ENCODE data around the gene MAN1C1.

GRCh38 chr1:25692560-25692959 is 76.0 kb downstream of the MAN1C1 start:
- no peak for TF ChIP-seq MGA (IDR thresholded peaks at IDR 0.05)
- no peak for TF ChIP-seq ZHX1 (conservative IDR thresholded peaks at IDR 0.05; ENCODE audit: low read length)
- no peak for TF ChIP-seq HNRNPK (IDR thresholded peaks at IDR 0.05; ENCODE audit: low read depth, low read length, poor library complexity, severe bottlenecking)
- no peak for TF ChIP-seq ZBTB26 (CRISPR knock-in tag; IDR thresholded peaks at IDR 0.05)
